Calu3 (cell line): ENCODE data around the gene MRPL16. TPM values are rescaled to one million over a fixed set of nuclear protein-coding genes. Genes with fewer than 3 reads are reported as not detected.

Source experiments
- BruUV-seq: library from RNA; stranded (reverse); fragments of 400-500 nt; replicated peaks from 2 replicates; lab custom pipeline; 2021; lab: Mats Ljungman, UMichigan
- CTCF ChIA-PET: fragments of 300-600 bp; sonication (Branson Sonifier 250); formaldehyde crosslinking; loops from one replicate; lab custom pipeline; 2022; ENCODE audit warnings: antibody characterized with exemption; lab: Charles Lee
- DNase-seq: peaks from one replicate; pipeline ENCODE4 v3.0.0; 2022
- H3K27ac Mint-ChIP-seq: one replicate; pipeline ENCODE4 v1.8.0; 2022; ENCODE audit warnings: mixed read lengths; ENCODE audit not compliant: unreplicated experiment
- H3K27me3 Mint-ChIP-seq: one replicate; pipeline ENCODE4 v1.8.0; 2022; ENCODE audit warnings: mixed read lengths; ENCODE audit not compliant: unreplicated experiment
- H3K36me3 Mint-ChIP-seq: one replicate; pipeline ENCODE4 v1.8.0; 2022; ENCODE audit warnings: mild to moderate bottlenecking, moderate library complexity, mixed read lengths; ENCODE audit not compliant: insufficient read depth, unreplicated experiment
- H3K4me1 Mint-ChIP-seq: one replicate; pipeline ENCODE4 v1.8.0; 2022; ENCODE audit warnings: mild to moderate bottlenecking, low read depth, mixed read lengths; ENCODE audit not compliant: unreplicated experiment
- H3K4me3 Mint-ChIP-seq: one replicate; pipeline ENCODE4 v1.8.0; 2022; ENCODE audit warnings: mild to moderate bottlenecking, low read depth, moderate library complexity, mixed read lengths; ENCODE audit not compliant: unreplicated experiment
- H3K9me3 Mint-ChIP-seq: one replicate; pipeline ENCODE4 v1.8.0; 2022; ENCODE audit warnings: low read depth, mixed read lengths; ENCODE audit not compliant: unreplicated experiment
- CTCF ChIP-seq: fragments of 200-600 bp; IDR thresholded peaks from one replicate; pipeline ENCODE4 v1.8.0; 2022; ENCODE audit warnings: antibody characterized with exemption; ENCODE audit not compliant: unreplicated experiment
- intact Hi-C: fragments of 100-400 bp; cut with micrococcal nuclease; formaldehyde crosslinking; loops from one replicate; pipeline ENCODE4 v1.10.0; 2022; ENCODE audit not compliant: unreplicated experiment
- total RNA-seq: library from RNA; stranded (reverse); gene quantifications from 2 replicates; pipeline ENCODE4 v1.2.3, GENCODE V29; 2022

The MRPL16 gene
- total RNA-seq, 1 experiment from 2014 or later = 49.8 TPM

- BruUV-seq = no TSS peak
- intact Hi-C loops = loop anchor here (5.0 to 10.0 kb wide), 2 partner anchors 91 to 156 kb away; partner anchors contain the start of gene PATL1
- CTCF ChIA-PET = interaction anchor here (0.6 to 1.9 kb wide), 2 partner anchors 18 to 182 kb away, joined by 3 to 6 read pairs; no protein-coding TSS in a partner anchor
- DNase-seq = no peak
- Mint-ChIP-seq H3K27ac (no peak overlapping the region), H3K4me3 (no peak overlapping the region), H3K27me3 (no peaks in the 10 kb centered on the region), H3K9me3 (no peaks in the 10 kb centered on the region), H3K4me1 (peaks cover 66% of the 10 kb centered on the region), H3K36me3 (peaks cover 52% of the 10 kb centered on the region)
- no peak for TF ChIP-seq CTCF
Measured at GRCh38 chr11:59758401-59759037, 52.1 kb downstream of the MRPL16 start.

GRCh38 chr11:59756845-59757244 is 53.7 kb downstream of the MRPL16 start:
- intact Hi-C loops = loop anchor here (2.0 to 10.0 kb wide), 3 partner anchors 20 to 158 kb away; partner anchors contain the start of gene PATL1
- Mint-ChIP-seq H3K4me1 (peaks cover 53% of the 10 kb centered on the region), H3K27ac (peak overlapping the region; percentile 80), H3K4me3 (peak overlapping the region; percentile 81), H3K9me3 (no peaks in the 10 kb centered on the region), H3K27me3 (no peaks in the 10 kb centered on the region), H3K36me3 (peaks cover 47% of the 10 kb centered on the region)
- CTCF ChIA-PET = interaction anchor here (0.6 to 1.9 kb wide), 3 partner anchors 20 to 38 kb away, joined by 3 to 6 read pairs (median 3); no protein-coding TSS in a partner anchor
- no peak for TF ChIP-seq CTCF
- no TSS peak for BruUV-seq
- DNase-seq = peak; percentile 64

GRCh38 chr11:59756558-59756840 is 54.1 kb downstream of the MRPL16 start:
- no peak for DNase-seq
- BruUV-seq = TSS peak; percentile 42
- Mint-ChIP-seq H3K27ac (peak overlapping the region; percentile 80), H3K4me1 (peaks cover 53% of the 10 kb centered on the region), H3K36me3 (peaks cover 47% of the 10 kb centered on the region), H3K9me3 (no peaks in the 10 kb centered on the region), H3K4me3 (peak overlapping the region; percentile 81), H3K27me3 (no peaks in the 10 kb centered on the region)
- no peak for TF ChIP-seq CTCF
- CTCF ChIA-PET = interaction anchor here (1.3 kb wide), 1 partner anchor 38 kb away, joined by 3 read pairs; no protein-coding TSS in a partner anchor
- intact Hi-C loops = loop anchor here (2.0 to 10.0 kb wide), 3 partner anchors 20 to 158 kb away; partner anchors contain the start of gene PATL1

Other genes starting within 250 kb of the MRPL16 start
- gene OSBP, start 195.0 kb downstream of the MRPL16 start, total RNA-seq = 58.6 and 60.7 TPM in 2 replicates
- gene PATL1, start 141.7 kb downstream of the MRPL16 start, total RNA-seq = 56.9 and 59.8 TPM in 2 replicates
- gene OR10V1, start 96.9 kb downstream of the MRPL16 start, total RNA-seq = not detected in 2 replicates
- 50.1 and 56.9 TPM in 2 replicates for gene STX3, start 55.4 kb downstream of the MRPL16 start, total RNA-seq
- not detected in 2 replicates for gene CBLIF, start 34.7 kb upstream of the MRPL16 start, total RNA-seq
- 335 and 428 TPM in 2 replicates for gene TCN1, start 55.7 kb upstream of the MRPL16 start, total RNA-seq
- gene OOSP3, start 68.0 kb upstream of the MRPL16 start, total RNA-seq = not detected in 2 replicates
- not detected in 2 replicates for gene OOSP1, start 127.7 kb upstream of the MRPL16 start, total RNA-seq
- gene OOSP4A, start 153.3 kb upstream of the MRPL16 start, total RNA-seq = not detected in 2 replicates
- not detected in 2 replicates for gene OOSP4B, start 206.4 kb upstream of the MRPL16 start, total RNA-seq
- gene OOSP2, start 229.6 kb upstream of the MRPL16 start, total RNA-seq = not detected in 2 replicates
- not detected in 2 replicates for gene MS4A3, start 245.9 kb upstream of the MRPL16 start, total RNA-seq